ENCODE data around the gene LCAT.

Gene LCAT

DNA sequence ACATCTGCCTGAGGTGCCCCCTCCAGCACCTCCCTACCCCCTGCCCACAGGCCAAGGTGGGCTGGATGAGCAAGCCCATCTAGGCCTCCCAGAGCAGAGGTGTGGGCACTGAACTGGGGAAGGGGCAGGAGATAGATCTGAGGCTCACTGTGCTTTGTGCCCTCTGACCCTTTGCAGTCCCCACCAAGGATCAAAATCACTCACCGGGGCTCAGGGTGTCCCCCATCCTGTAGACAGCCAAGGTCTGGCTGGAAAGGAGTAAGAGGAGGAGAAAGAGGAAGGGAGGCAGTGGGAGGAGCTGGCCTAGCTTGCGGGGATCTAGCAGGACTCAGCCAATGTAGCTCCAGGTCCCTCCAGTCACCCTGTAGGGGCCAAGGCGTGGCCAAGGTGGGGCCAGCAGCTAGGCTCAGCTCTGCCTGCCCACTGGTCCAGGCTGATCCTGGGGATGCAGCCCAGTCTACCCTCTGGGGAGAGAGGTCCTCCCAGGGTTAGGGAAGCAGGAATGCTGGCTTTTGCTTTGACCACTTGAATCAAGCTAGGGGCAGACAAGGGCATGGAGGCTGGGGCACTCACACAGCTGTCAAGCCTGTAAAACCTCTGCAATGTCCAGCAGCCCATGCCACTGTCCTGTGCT lies 22.7 kb upstream of the LCAT start:
- no peak for DNase-seq (ENCODE audit: extremely low spot score)
- ChIA-PET CTCF (interaction anchor here (0.6 to 1.2 kb wide), 4 partner anchors 25 to 99 kb away, joined by 3 to 4 read pairs (median 3); no protein-coding TSS in a partner anchor), POLR2A (interaction anchor here (1.1 to 1.2 kb wide), 3 partner anchors 10 to 307 kb away, joined by 3 to 5 read pairs (median 3); partner anchors contain the start of gene ACD)
- TF ChIP-seq HDGF (IDR thresholded peaks at IDR 0.05; ENCODE audit: borderline replicate concordance) (peak; percentile 17; the same call in 1 of the 2 replicates), SP1 (IDR thresholded peaks at IDR 0.05) (no peak)

GRCh38 chr16:67965668-67966548 lies 22.0 kb upstream of the LCAT start:
- no peak for DNase-seq (ENCODE audit: extremely low spot score)
- CTCF ChIA-PET, result interaction anchor here (0.6 to 1.2 kb wide), 4 partner anchors 26 to 100 kb away, joined by 3 to 4 read pairs (median 3); no protein-coding TSS in a partner anchor
- POLR2A ChIA-PET, result interaction anchor here (1.1 to 1.2 kb wide), 3 partner anchors 9 to 306 kb away, joined by 3 to 5 read pairs (median 3); partner anchors contain the start of gene ACD
- TF ChIP-seq TARDBP (IDR thresholded peaks at IDR 0.05), result no peak
- TF ChIP-seq FOXA1 (IDR thresholded peaks at IDR 0.05), result no peak
- TF ChIP-seq ZNF384 (IDR thresholded peaks at IDR 0.05), result no peak
- no peak for TF ChIP-seq SP1 (IDR thresholded peaks at IDR 0.05)
- no peak for TF ChIP-seq HDGF (IDR thresholded peaks at IDR 0.05; ENCODE audit: borderline replicate concordance)
- TF ChIP-seq FOXM1 (IDR thresholded peaks at IDR 0.05; ENCODE audit: borderline replicate concordance), result no peak
- TF ChIP-seq L3MBTL2 (conservative IDR thresholded peaks at IDR 0.05), result no peak
- no peak for TF ChIP-seq NFRKB (IDR thresholded peaks at IDR 0.05)
- TF ChIP-seq CTBP1 (IDR thresholded peaks at IDR 0.05; ENCODE audit: borderline replicate concordance), result no peak
- TF ChIP-seq PKNOX1 (IDR thresholded peaks at IDR 0.05), result no peak

DNA sequence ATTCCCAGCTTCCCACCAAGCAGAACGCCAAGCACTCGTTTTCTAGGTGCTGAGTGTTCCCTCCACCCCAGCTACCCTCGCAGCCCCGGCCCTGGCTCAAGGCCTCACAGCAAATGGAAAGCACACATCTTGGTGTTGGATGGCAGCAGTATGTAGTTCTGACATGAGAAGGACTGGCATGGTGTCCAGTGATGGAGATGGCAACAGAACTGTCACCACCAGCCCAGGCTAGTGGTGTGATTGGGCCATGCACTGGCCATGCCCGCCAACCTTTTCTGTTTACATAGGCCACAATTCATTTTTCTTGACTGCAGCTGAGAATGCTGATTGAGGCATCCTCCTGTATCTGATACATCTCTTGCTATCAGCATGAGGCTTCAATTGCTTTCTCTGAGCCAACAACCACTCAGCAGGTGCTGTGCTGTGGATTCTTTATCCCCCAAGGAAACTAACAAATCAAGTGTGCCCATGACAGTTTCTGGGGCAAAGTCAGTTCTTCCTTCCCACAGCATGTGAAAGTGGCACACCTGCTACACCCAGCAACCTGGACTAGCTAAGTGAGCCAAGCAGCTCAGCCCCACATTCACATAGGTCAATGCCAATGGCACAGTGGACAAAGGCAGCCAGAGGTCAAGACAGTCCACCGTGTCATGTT lies 20.7 kb upstream of the LCAT start:
- TF ChIP-seq HDGF (IDR thresholded peaks at IDR 0.05; ENCODE audit: borderline replicate concordance), result no peak
- TF ChIP-seq FOXK2 (IDR thresholded peaks at IDR 0.05), result no peak
- no peak for TF ChIP-seq SP1 (IDR thresholded peaks at IDR 0.05)
- TF ChIP-seq FOXA1 (IDR thresholded peaks at IDR 0.05), result no peak
- no peak for TF ChIP-seq SUZ12 (IDR thresholded peaks at IDR 0.05)
- no peak for TF ChIP-seq FOXM1 (IDR thresholded peaks at IDR 0.05; ENCODE audit: borderline replicate concordance)
- no peak for TF ChIP-seq TARDBP (IDR thresholded peaks at IDR 0.05)
- TF ChIP-seq LEF1 (IDR thresholded peaks at IDR 0.05; ENCODE audit: borderline replicate concordance), result no peak
- DNase-seq (ENCODE audit: extremely low spot score), result no peak
- POLR2A ChIA-PET, result no interaction called here
- CTCF ChIA-PET, result no interaction called here

DNA sequence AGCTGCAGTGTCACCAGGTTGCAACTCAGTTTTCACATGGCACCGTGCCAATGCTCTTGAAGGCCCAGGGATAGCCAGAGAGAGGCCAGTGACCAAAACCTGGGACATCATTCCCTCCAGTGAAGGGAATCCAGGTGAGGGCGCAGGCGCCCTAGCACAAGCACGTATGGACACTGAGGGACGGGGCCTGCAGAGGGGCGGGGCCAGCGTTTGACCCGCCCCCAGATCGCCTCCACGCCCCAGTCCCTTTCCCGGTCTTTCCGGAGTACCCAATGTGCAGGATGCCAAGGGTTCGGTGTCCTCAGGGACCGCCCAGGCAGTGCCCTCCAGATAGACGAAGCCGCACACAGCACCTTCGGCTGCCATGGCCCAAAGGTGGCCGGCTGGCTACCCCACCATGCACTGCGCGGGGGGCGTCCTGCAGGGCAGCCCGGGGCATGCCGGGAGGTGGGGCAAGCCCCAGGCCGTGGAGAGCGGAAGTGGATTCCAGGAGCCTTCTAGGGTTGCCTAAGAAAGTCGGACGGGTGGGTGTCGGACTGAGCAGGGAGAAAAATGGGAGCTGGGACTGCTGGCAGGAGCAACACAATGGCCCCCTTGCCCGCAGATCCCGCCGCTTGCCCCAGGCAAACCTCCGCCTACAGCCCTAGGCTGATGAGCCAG lies 19.9 kb upstream of the LCAT start:
- DNase-seq (ENCODE audit: extremely low spot score), result no peak
- POLR2A ChIA-PET, result no interaction called here
- CTCF ChIA-PET, result no interaction called here

DNA sequence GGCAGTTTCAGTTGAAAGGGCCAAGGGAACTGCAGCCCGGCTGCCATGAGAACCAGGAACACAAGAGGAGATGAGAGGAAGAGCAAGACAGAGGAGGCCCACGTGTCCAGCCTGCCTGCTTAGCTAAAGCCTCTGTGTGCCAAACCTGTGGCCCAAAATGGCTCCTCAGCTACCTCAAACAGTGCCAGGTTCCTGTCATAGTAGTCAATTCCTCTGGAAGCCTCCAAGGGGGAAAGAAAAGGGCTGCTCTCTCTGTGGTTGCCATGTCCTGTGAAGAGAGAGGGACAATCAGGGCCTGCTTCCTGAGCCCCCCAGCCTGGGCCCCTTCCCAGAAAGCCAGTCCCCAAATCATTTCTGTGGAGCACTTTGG lies 19.4 kb upstream of the LCAT start:
- TF ChIP-seq FOXM1 (IDR thresholded peaks at IDR 0.05; ENCODE audit: borderline replicate concordance) (no peak), ARNT (IDR thresholded peaks at IDR 0.05) (no peak), CTBP1 (IDR thresholded peaks at IDR 0.05; ENCODE audit: borderline replicate concordance) (no peak), PKNOX1 (IDR thresholded peaks at IDR 0.05) (no peak), L3MBTL2 (conservative IDR thresholded peaks at IDR 0.05) (no peak), ZNF384 (IDR thresholded peaks at IDR 0.05) (no peak), ELF4 (IDR thresholded peaks at IDR 0.05) (no peak), LEF1 (IDR thresholded peaks at IDR 0.05; ENCODE audit: borderline replicate concordance) (no peak), NFRKB (IDR thresholded peaks at IDR 0.05) (no peak), FOXA1 (IDR thresholded peaks at IDR 0.05) (no peak), SUZ12 (IDR thresholded peaks at IDR 0.05) (no peak), BHLHE40 (IDR thresholded peaks at IDR 0.05; ENCODE audit: borderline replicate concordance) (no peak), SP1 (IDR thresholded peaks at IDR 0.05) (no peak)
- ChIA-PET CTCF (no interaction called here), POLR2A (no interaction called here)
- no peak for DNase-seq (ENCODE audit: extremely low spot score)

More for the DNA sequence above, 19.9 kb upstream of the LCAT start:
- TF ChIP-seq ELF4 (IDR thresholded peaks at IDR 0.05) (no peak), PKNOX1 (IDR thresholded peaks at IDR 0.05) (no peak), BHLHE40 (IDR thresholded peaks at IDR 0.05; ENCODE audit: borderline replicate concordance) (no peak), TARDBP (IDR thresholded peaks at IDR 0.05) (no peak), CTBP1 (IDR thresholded peaks at IDR 0.05; ENCODE audit: borderline replicate concordance) (no peak), FOXK2 (IDR thresholded peaks at IDR 0.05) (no peak), LEF1 (IDR thresholded peaks at IDR 0.05; ENCODE audit: borderline replicate concordance) (no peak)
